GM21367 (cell line): ENCODE results near the gene ERC1.

Experiments used
- ATAC-seq: cut with Tn5 transposase; IDR thresholded peaks from one replicate; pipeline ENCODE4 v1.9.1; 2021; ENCODE audit not compliant: unreplicated experiment

ERC1 gene

GRCh38 chr12:1502379-1502720, 511.3 kb downstream of the ERC1 start:
- ATAC-seq, result no peak

DNA sequence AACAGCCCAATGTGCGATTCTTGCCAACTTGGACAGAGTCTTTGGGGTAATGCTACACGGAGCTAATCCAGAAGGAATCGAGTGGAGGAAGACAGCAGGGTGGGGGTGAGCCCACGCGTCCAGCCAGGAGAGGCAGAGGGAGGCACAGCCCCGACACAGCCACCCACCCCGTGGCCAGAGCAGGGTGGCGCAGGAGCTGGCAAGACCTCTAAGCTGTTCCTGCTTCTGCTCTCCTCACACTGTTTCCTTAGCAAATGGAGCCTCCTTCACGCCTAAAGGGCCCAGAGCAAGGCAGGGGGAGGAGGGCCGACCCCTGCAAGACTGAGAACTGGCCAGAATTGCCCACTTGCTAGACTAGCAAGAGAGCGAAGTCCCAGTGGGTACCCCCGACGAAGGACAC, 511.8 kb downstream of the ERC1 start:
- no peak for ATAC-seq

GRCh38 chr12:1503281-1503711, 512.3 kb downstream of the ERC1 start:
- no peak for ATAC-seq

- no peak for ATAC-seq
Measured at GRCh38 chr12:1504304-1504894, 513.4 kb downstream of the ERC1 start.

- no peak for ATAC-seq
Measured at GRCh38 chr12:1504895-1505311, 513.9 kb downstream of the ERC1 start.

DNA sequence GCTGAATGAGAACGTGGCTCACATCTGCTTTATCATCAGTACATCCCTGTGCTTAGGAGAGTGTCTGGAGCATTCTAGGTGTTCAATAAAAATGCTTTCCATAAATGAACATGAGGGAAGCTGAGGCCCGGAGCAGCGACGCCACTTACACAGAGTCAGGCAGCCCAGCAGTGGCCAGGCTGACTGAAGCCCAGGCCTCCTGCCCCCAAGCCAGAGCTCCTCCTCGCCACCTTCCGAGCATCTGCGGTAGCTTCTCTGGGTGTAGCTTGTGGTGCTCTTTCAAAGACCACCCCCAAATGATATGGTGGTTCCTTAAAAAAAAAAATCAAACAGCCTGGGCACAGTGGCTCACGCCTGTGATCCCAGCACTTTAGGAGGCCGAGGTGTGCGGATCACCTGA, 514.6 kb downstream of the ERC1 start:
- no peak for ATAC-seq

DNA sequence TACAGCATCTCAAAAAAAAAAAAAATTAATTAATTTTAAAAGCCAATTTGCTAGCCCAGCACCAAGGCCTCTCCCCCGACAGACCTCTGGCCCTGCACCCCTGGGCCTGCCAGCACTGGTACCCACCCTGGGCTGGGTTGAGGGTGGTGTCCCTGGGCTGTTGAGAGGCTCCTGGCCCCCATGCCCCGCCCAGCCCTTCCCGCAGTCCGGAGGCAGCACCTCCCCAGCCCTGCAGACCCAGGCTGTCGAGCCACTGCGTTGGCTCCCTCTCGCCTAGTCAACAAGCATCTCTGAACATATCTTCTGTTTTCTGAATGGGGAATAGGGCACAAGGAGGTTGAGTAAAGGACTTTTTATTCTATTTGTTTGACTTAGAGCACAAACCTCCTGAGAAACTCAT, 516.3 kb downstream of the ERC1 start:
- no peak for ATAC-seq

GRCh38 chr12:1509413-1510052, 518.5 kb downstream of the ERC1 start:
- no peak for ATAC-seq

- no peak for ATAC-seq
Measured at GRCh38 chr12:1510056-1510812, 519.2 kb downstream of the ERC1 start.

GRCh38 chr12:1515010-1515409, 524.0 kb downstream of the ERC1 start:
- no peak for ATAC-seq

GRCh38 chr12:1515428-1515827, 524.4 kb downstream of the ERC1 start:
- no peak for ATAC-seq

GRCh38 chr12:1517007-1517406, 526.0 kb downstream of the ERC1 start:
- no peak for ATAC-seq

DNA sequence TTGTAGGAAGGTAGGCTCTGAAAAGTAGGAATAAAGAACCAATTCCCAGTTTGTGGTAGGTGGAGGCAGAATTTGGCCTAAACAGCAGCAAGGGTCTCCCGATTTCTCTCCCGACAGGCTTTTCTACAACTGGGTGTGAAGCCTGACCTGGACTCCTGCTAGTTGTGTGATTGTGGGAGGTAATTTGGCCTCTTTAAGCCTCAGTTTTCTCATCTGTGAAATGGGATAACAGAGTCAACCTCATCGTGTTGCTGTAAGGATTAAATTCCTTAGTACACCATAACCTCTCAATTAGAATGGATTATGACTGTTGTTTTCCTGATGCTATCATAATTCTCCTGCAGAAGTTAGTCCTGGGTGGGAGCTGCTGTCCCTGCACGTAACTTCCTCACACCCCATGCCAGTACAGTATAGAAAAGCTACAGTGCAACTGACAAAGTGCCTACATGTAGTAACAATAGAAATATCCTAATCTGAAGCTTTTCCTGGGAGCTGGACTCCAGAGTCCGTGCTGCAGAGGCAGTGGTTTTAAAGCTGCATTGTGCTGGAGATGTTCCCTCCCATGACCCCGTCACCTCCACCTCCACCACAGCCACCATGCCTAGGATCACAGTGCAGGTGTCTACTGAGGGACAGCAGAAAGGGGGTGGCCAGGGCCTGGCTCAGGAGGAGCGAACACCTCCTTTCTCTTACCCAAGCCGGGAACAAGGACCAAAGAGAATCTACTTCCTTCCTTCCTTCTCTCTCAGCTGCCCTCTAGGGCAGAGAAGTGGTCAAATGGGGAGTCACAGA, 526.9 kb downstream of the ERC1 start:
- no peak for ATAC-seq

- no peak for ATAC-seq
Measured at GRCh38 chr12:1518591-1519516, 527.8 kb downstream of the ERC1 start.

- no peak for ATAC-seq
Measured at GRCh38 chr12:1519642-1520041, 528.6 kb downstream of the ERC1 start.

GRCh38 chr12:1523046-1523445, 532.0 kb downstream of the ERC1 start:
- ATAC-seq, result no peak

DNA sequence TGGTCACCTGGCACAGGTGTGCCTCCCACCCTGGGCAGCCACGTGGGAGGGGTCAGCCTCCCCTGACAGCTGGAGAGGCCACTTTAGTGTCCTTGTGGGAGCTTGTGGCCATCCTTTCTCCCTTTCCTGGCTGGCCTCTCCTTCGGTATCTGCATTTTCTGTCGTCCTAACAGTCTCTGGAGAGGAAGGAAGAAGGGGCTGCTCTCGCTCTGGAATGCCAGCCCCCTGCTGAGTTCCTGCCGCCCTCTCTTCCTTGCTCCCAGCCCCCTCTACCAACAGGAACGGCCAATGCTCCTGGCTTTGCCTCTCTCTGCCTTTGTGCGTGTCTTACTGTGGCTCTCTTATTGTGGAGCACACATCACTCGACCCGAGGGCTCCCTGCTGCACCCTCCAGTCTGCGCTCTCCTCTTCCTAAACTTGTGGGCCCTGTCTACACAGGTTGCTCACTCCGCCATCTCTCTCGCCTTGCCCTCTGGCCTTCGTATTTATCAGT, 532.6 kb downstream of the ERC1 start:
- ATAC-seq, result no peak

GRCh38 chr12:1525858-1526257, 534.8 kb downstream of the ERC1 start:
- no peak for ATAC-seq

- ATAC-seq, result no peak
Measured at GRCh38 chr12:1527789-1528188, 536.8 kb downstream of the ERC1 start.

- no peak for ATAC-seq
Measured at GRCh38 chr12:1528791-1529190, 537.8 kb downstream of the ERC1 start.
